ENCODE measurements around the gene DYNC2I2. TPM values are rescaled to one million over a fixed set of nuclear protein-coding genes. Genes with fewer than 3 reads are reported as not detected.

Gene DYNC2I2
- total RNA-seq, 2 experiments from 2014 or later, result 55.5 to 97.6 TPM

DNA sequence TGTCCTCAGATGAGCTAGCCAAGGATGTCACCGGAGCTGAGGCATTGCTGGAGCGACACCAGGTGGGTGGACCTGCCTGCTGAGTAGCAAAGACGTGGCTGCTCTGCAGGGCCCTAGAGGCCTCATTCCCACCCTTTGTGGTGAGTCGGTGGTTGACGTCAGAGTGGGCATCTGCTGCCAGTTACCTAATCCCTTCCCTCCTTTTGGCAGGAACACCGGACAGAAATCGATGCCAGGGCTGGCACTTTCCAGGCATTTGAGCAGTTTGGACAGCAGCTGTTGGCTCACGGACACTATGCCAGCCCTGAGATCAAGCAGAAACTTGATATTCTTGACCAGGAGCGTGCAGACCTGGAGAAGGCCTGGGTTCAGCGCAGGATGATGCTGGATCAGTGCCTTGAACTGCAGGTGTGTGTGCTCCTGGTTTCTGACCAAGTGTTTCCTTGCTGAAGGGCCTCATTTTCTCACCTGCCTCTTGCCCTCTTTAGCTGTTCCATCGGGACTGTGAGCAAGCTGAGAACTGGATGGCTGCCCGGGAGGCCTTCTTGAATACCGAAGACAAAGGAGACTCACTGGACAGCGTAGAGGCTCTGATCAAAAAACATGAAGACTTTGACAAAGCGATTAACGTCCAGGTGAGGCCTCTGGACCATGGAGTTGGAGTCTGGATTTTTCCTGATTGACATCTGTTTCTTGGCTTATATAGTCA is 48.9 kb downstream of the DYNC2I2 start:
- DNase-seq (ENCODE audit: low spot score), result no peak
- BruUV-seq (replicated peaks), result TSS peak; percentile 39
- CTCF ChIA-PET (ENCODE audit: unreplicated experiment), result no interaction called here

GRCh38 chr9:128603697-128604096 is 53.0 kb downstream of the DYNC2I2 start:
- Histone ChIP-seq H3K79me2 (ENCODE audit: insufficient read depth, low read depth, low read length) (no peaks in the 10 kb centered on the region), H3K36me3 (ENCODE audit: insufficient read depth, low read length) (peaks cover 82% of the 10 kb centered on the region)

More for the DNA sequence above, 48.9 kb downstream of the DYNC2I2 start:
- no peak overlapping the region for H3K27ac ChIP-seq (ENCODE audit: low read depth, low read length, poor library complexity, severe bottlenecking)
- no peaks in the 10 kb centered on the region for H3K4me1 ChIP-seq (ENCODE audit: insufficient read depth, low read length, poor library complexity, severe bottlenecking)
- H4K20me1 ChIP-seq (ENCODE audit: insufficient read depth, low read length), result no peaks in the 10 kb centered on the region
- intact Hi-C loops (cut with micrococcal nuclease; ENCODE audit: unreplicated experiment), result no loop called here
- H3K9me3 ChIP-seq (ENCODE audit: low read length), result no peaks in the 10 kb centered on the region
- H3K79me2 ChIP-seq (ENCODE audit: insufficient read depth, low read depth, low read length), result no peaks in the 10 kb centered on the region
- TF ChIP-seq EZH2phosphoT487 (IDR thresholded peaks at IDR 0.05; ENCODE audit: borderline replicate concordance, low read depth, low read length) (no peak), CTCF (conservative IDR thresholded peaks at IDR 0.05; ENCODE audit: low read length) (no peak)
- H3K4me2 ChIP-seq (ENCODE audit: low read length), result no peak overlapping the region
- no peaks in the 10 kb centered on the region for H3K9me2 ChIP-seq (ENCODE audit: insufficient read depth, low read length)
- no peak overlapping the region for H3K4me3 ChIP-seq (ENCODE audit: low read depth, low read length, poor library complexity, severe bottlenecking)
- POLR2A ChIA-PET, result no interaction called here
- no peak overlapping the region for H2AFZ ChIP-seq (ENCODE audit: low read length)
- H3K36me3 ChIP-seq (ENCODE audit: insufficient read depth, low read length), result peaks cover 89% of the 10 kb centered on the region

GRCh38 chr9:128600099-128600498 is 56.5 kb downstream of the DYNC2I2 start:
- peaks cover 88% of the 10 kb centered on the region for H3K36me3 ChIP-seq (ENCODE audit: insufficient read depth, low read length)
- TF ChIP-seq EZH2phosphoT487 (IDR thresholded peaks at IDR 0.05; ENCODE audit: borderline replicate concordance, low read depth, low read length) (no peak), CTCF (conservative IDR thresholded peaks at IDR 0.05; ENCODE audit: low read length) (no peak)
- no peak for DNase-seq (ENCODE audit: low spot score)
- no TSS peak for BruUV-seq (replicated peaks)
- no peak overlapping the region for H3K4me2 ChIP-seq (ENCODE audit: low read length)
- no peaks in the 10 kb centered on the region for H3K9me2 ChIP-seq (ENCODE audit: insufficient read depth, low read length)
- H3K79me2 ChIP-seq (ENCODE audit: insufficient read depth, low read depth, low read length), result no peaks in the 10 kb centered on the region
- no peak overlapping the region for H3K27ac ChIP-seq (ENCODE audit: low read depth, low read length, poor library complexity, severe bottlenecking)
- H2AFZ ChIP-seq (ENCODE audit: low read length), result no peak overlapping the region
- no peaks in the 10 kb centered on the region for H3K4me1 ChIP-seq (ENCODE audit: insufficient read depth, low read length, poor library complexity, severe bottlenecking)
- H3K9me3 ChIP-seq (ENCODE audit: low read length), result no peaks in the 10 kb centered on the region
- H3K4me3 ChIP-seq (ENCODE audit: low read depth, low read length, poor library complexity, severe bottlenecking), result no peak overlapping the region
- POLR2A ChIA-PET, result no interaction called here
- intact Hi-C loops (cut with micrococcal nuclease; ENCODE audit: unreplicated experiment), result no loop called here
- CTCF ChIA-PET (ENCODE audit: unreplicated experiment), result no interaction called here
- no peaks in the 10 kb centered on the region for H4K20me1 ChIP-seq (ENCODE audit: insufficient read depth, low read length)

More at GRCh38 chr9:128603697-128604096, 53.0 kb downstream of the DYNC2I2 start:
- TF ChIP-seq EZH2phosphoT487 (IDR thresholded peaks at IDR 0.05; ENCODE audit: borderline replicate concordance, low read depth, low read length), result no peak
- no TSS peak for BruUV-seq (replicated peaks)
- Histone ChIP-seq H3K4me1 (ENCODE audit: insufficient read depth, low read length, poor library complexity, severe bottlenecking) (no peaks in the 10 kb centered on the region), H2AFZ (ENCODE audit: low read length) (no peak overlapping the region), H3K9me2 (ENCODE audit: insufficient read depth, low read length) (no peaks in the 10 kb centered on the region), H3K27ac (ENCODE audit: low read depth, low read length, poor library complexity, severe bottlenecking) (no peak overlapping the region), H3K4me2 (ENCODE audit: low read length) (no peak overlapping the region), H4K20me1 (ENCODE audit: insufficient read depth, low read length) (no peaks in the 10 kb centered on the region), H3K9me3 (ENCODE audit: low read length) (no peaks in the 10 kb centered on the region), H3K4me3 (ENCODE audit: low read depth, low read length, poor library complexity, severe bottlenecking) (no peak overlapping the region)
- CTCF ChIA-PET (ENCODE audit: unreplicated experiment), result no interaction called here
- POLR2A ChIA-PET, result interaction anchor here (0.6 kb wide), 1 partner anchor 14 kb away, joined by 3 read pairs; no protein-coding TSS in a partner anchor
- intact Hi-C loops (cut with micrococcal nuclease; ENCODE audit: unreplicated experiment), result no loop called here
- no peak for DNase-seq (ENCODE audit: low spot score)

All from OCI-LY7 (cell line).